ENCODE data around the gene OTC.

GRCh38 chrX:38304010-38304409 is 48.4 kb upstream of the OTC start:
- TF ChIP-seq POLR2A (IDR thresholded peaks at IDR 0.05; ENCODE audit: low read length) (no peak), GATA1 (IDR thresholded peaks at IDR 0.05; ENCODE audit: low read depth, low read length) (no peak)

Measured in erythroblast (primary cell).